Measurements from ENCODE around the gene ALKBH1. TPM values are rescaled to one million over a fixed set of nuclear protein-coding genes. Genes with fewer than 3 reads are reported as not detected.
"Not testable (repeated sequence)": the region's sequence is repeated elsewhere in the genome, so short reads cannot be mapped to it uniquely, and the experiment has no call there.

Gene ALKBH1
- total and polyA plus RNA-seq, 2 of the 13 experiments (the other 11 are each of a cell fraction or from before 2014, with no cell fraction given), result 12.5 to 14.3 TPM

GRCh38 chr14:77638771-77639171, 69.1 kb downstream of the ALKBH1 start:
- FAIRE-seq, result no peak
- intact Hi-C loops (cut with micrococcal nuclease; ENCODE audit: unreplicated experiment), result no loop called here

GRCh38 chr14:77635869-77636268, 72.0 kb downstream of the ALKBH1 start:
- in situ Hi-C loops (cut with HindIII; ENCODE audit: extremely low pct_ligation_motif_present, low pct_unique_long_range_greater_than_20kb); BruUV-seq (replicated peaks); H3K36me3 ChIP-seq (replicated peaks in 1 of 2; ENCODE audit: control insufficient read depth in 1 of 2, insufficient read depth in 2 of 2, low read length in 2 of 2); H3K79me2 ChIP-seq (ENCODE audit: insufficient read depth, low read length); ATAC-seq; H3K27ac ChIP-seq (ENCODE audit: extremely low read length, insufficient read depth, low read length); POLR2A ChIA-PET; H4K20me1 ChIP-seq (ENCODE audit: insufficient read depth, low read length); H3K27me3 ChIP-seq (ENCODE audit: control insufficient read depth in 1 of 2, insufficient read depth in 2 of 2, low read length in 2 of 2); H3K9ac ChIP-seq (ENCODE audit: insufficient read depth, low read depth, low read length); intact Hi-C loops (cut with micrococcal nuclease; ENCODE audit: unreplicated experiment); DNase-seq (ENCODE audit: low spot score); FAIRE-seq; CTCF ChIA-PET (ENCODE audit: low intra/inter-chr PET ratio, low total read pairs); H2AFZ ChIP-seq (ENCODE audit: low read length): not testable (repeated sequence)
- H3K4me3 ChIP-seq (replicated peaks in 1 of 3; ENCODE audit: insufficient read depth in 1 of 3, low read depth in 2 of 3, low read length in 3 of 3), result peak overlapping the region in 1 of 3 experiments; percentile 28; a peak in 1 of 6 replicates
- H3K4me1 ChIP-seq (ENCODE audit: insufficient read depth, low read length), result peaks cover 33% of the 10 kb centered on the region
- peak overlapping the region; percentile 37 for H3K4me2 ChIP-seq (ENCODE audit: low read depth, low read length)
- H3K9me3 ChIP-seq (ENCODE audit: low read length), result peaks cover 21% of the 10 kb centered on the region
- WGBS (ENCODE audit: low lambda C conversion rate), result 23% methylated on average over 4 of the region's 4 CpGs
- TF ChIP-seq PITX1 (CRISPR knock-in tag; IDR thresholded peaks at IDR 0.05), result peak; percentile 62
- peak; percentile 40; the same call in 1 of the 2 replicates for TF ChIP-seq SAP130 (CRISPR knock-in tag; IDR thresholded peaks at IDR 0.05; ENCODE audit: low read depth)
- TF ChIP-seq ZNF281 (CRISPR knock-in tag; IDR thresholded peaks at IDR 0.05; ENCODE audit: borderline replicate concordance), result peak; percentile 29; the same call in 1 of the 2 replicates
- 0 out of 2 replicates have a peak, but pooled peaks have one; percentile 35 for TF ChIP-seq HDAC1 (CRISPR knock-in tag; IDR thresholded peaks at IDR 0.05)
- TF ChIP-seq PAXIP1 (CRISPR knock-in tag; conservative IDR thresholded peaks at IDR 0.05), result peak; percentile 47; the same call in 1 of the 2 replicates
- 0 out of 2 replicates have a peak, but pooled peaks have one; percentile 33 for TF ChIP-seq HNF1B (CRISPR knock-in tag; IDR thresholded peaks at IDR 0.05)
- TF ChIP-seq ZNF292 (CRISPR knock-in tag; IDR thresholded peaks at IDR 0.05; ENCODE audit: borderline replicate concordance, low read depth), result peak; percentile 42; the same call in 1 of the 2 replicates

More at GRCh38 chr14:77638771-77639171, 69.1 kb downstream of the ALKBH1 start:
- no peaks in the 10 kb centered on the region for H3K79me2 ChIP-seq (ENCODE audit: insufficient read depth, low read length)
- H3K36me3 ChIP-seq (replicated peaks in 1 of 2; ENCODE audit: control insufficient read depth in 1 of 2, insufficient read depth in 2 of 2, low read length in 2 of 2), result no peaks in the 10 kb centered on the region
- TF ChIP-seq SMARCE1 (IDR thresholded peaks at IDR 0.05; ENCODE audit: borderline replicate concordance), result no peak
- TF ChIP-seq FOSL2 (CRISPR knock-in tag; IDR thresholded peaks at IDR 0.05), result 0 out of 2 replicates have a peak, but pooled peaks have one; percentile 20
- in situ Hi-C loops (cut with HindIII; ENCODE audit: extremely low pct_ligation_motif_present, low pct_unique_long_range_greater_than_20kb), result no loop called here
- H4K20me1 ChIP-seq (ENCODE audit: insufficient read depth, low read length), result no peaks in the 10 kb centered on the region
- H3K27me3 ChIP-seq (ENCODE audit: control insufficient read depth in 1 of 2, insufficient read depth in 2 of 2, low read length in 2 of 2), result peaks cover 0 to 1% of the 10 kb centered on the region in 2 experiments; a peak in 1 of 5 replicates
- ChIA-PET POLR2A (no interaction called here), CTCF (ENCODE audit: low intra/inter-chr PET ratio, low total read pairs) (no interaction called here)
- no peak overlapping the region for H3K4me2 ChIP-seq (ENCODE audit: low read depth, low read length)
- H2AFZ ChIP-seq (ENCODE audit: low read length), result no peak overlapping the region
- ATAC-seq (peak; percentile 66), DNase-seq (ENCODE audit: low spot score) (no peak)
- WGBS (ENCODE audit: low lambda C conversion rate), result 3% methylated on average over 2 of the region's 2 CpGs
- H3K4me3 ChIP-seq (replicated peaks in 1 of 3; ENCODE audit: insufficient read depth in 1 of 3, low read depth in 2 of 3, low read length in 3 of 3), result no peak overlapping the region
- no peak overlapping the region for H3K27ac ChIP-seq (ENCODE audit: extremely low read length, insufficient read depth, low read length)
- no TSS peak for BruUV-seq (replicated peaks)
- no peak overlapping the region for H3K9ac ChIP-seq (ENCODE audit: insufficient read depth, low read depth, low read length)
- peaks cover 40% of the 10 kb centered on the region for H3K4me1 ChIP-seq (ENCODE audit: insufficient read depth, low read length)
- H3K9me3 ChIP-seq (ENCODE audit: low read length), result peaks cover 9% of the 10 kb centered on the region
